Activated naive CD4-positive, alpha-beta T cell treated with Interleukin-2 at 50 U/mL for 16 hours (primary cell): ENCODE measurements around the gene GPC3.

Experiments
- DNase-seq: peaks from one replicate; pipeline ENCODE4 v3.0.0-alpha.2; 2020

GPC3 gene

DNA sequence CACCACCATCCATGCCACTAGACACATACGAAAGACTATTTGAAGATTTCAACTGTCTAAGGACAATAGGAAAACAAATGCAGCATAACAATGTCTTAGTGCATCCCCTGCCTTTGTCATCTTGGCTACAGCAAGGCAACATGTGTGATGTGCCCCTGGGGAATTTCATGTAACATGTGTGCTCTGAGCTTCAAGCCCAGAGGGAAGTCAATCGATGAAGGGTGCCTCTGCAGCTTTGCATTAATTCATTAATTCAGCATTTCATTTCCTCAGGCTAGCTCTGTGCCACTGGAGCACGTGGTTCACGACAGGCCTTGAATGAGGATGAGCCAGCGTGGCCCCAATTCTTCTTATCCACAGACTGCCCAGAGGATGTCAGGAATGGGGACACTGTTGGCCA, 316.2 kb downstream of the GPC3 start:
- no peak for DNase-seq

GRCh38 chrX:133668225-133668931, 317.0 kb downstream of the GPC3 start:
- no peak for DNase-seq

- no peak for DNase-seq
Observed at GRCh38 chrX:133666256-133666655, 319.1 kb downstream of the GPC3 start.

GRCh38 chrX:133661962-133662839, 323.2 kb downstream of the GPC3 start:
- no peak for DNase-seq

DNA sequence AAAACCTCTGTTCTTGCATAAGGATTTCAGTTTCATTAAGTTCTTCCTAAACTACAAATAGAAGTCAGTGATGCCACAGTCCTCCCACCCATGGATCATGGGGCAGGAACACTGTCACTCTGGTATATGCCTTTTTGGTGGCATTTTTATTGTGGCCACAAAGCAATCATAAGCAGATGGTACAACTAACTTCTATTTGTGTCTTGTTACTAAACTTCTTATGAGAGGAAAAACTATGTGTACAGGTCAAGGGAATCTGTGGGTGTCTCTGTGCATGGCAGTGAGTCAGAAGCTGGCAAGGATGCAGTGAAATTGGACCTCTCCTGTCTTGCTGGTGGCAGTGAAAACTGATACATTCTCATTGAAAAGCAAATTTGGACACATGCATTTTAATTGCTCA, 325.1 kb downstream of the GPC3 start:
- DNase-seq = no peak

- DNase-seq = no peak
Observed at GRCh38 chrX:133658293-133658911, 327.0 kb downstream of the GPC3 start.

GRCh38 chrX:133655275-133656265, 329.8 kb downstream of the GPC3 start:
- no peak for DNase-seq

- no peak for DNase-seq
Observed at GRCh38 chrX:133654811-133655210, 330.6 kb downstream of the GPC3 start.

DNA sequence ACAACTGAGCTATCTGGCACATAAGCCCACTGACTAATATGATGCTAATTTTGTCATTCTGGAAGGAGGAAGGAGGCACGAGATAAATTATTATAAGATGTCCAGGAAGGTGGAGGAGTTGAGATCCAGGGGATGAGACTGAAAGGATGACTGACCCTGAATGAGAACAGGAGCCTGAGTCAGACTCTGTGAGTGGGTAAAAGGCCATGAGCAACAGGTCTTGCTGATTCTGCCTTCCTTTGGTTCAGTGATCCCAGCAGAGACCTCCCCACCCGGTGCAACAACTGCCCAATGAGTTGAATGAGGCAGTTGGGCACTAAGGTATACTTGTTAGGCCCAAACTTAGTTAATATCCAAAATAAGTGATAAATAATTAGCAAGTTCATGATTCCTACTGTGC, 332.0 kb downstream of the GPC3 start:
- DNase-seq = no peak

GRCh38 chrX:133652185-133652584, 333.2 kb downstream of the GPC3 start:
- no peak for DNase-seq

GRCh38 chrX:133650239-133650638, 335.2 kb downstream of the GPC3 start:
- DNase-seq = no peak

GRCh38 chrX:133649651-133650050, 335.7 kb downstream of the GPC3 start:
- DNase-seq = no peak

DNA sequence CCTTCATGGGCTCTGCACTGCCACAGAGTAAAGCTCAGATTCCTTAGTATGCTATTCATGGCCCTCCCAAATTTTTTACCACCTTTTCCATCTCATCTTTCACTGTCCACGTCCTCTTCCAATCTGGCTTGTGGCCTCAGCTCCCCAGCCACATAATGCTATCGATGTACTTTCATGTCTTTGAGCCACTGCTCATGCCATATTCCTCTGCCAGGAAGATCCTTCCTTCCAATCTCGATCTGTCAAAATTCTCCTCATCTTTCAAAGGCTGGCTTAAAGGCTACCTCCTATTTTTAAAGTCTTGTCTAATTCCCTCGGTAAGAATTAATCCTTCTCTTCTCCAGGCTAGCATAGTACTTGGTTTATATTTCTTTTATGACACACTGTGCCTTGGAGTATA, 336.8 kb downstream of the GPC3 start:
- DNase-seq = no peak

GRCh38 chrX:133646719-133647116, 338.7 kb downstream of the GPC3 start:
- no peak for DNase-seq

- no peak for DNase-seq
Observed at GRCh38 chrX:133645977-133646718, 339.2 kb downstream of the GPC3 start.

DNA sequence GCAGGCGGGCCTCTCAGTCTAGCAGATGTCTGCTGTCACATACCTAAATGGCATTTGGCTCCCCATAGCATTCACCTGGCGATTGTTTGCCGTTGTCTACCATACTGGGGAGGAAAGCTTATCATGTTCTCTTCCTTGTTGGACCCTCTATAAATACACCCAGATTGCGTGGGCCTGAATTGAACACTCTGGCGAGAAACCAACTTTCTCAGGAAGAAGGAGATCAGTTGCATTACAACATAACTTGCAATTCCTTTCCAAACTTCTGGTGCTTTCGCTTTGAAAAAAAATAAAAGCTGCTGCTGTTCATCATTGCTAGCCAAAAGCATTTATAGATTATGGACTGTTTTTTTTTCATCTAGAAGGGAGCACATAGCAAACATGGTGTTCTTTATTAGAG, 340.1 kb downstream of the GPC3 start:
- no peak for DNase-seq

DNA sequence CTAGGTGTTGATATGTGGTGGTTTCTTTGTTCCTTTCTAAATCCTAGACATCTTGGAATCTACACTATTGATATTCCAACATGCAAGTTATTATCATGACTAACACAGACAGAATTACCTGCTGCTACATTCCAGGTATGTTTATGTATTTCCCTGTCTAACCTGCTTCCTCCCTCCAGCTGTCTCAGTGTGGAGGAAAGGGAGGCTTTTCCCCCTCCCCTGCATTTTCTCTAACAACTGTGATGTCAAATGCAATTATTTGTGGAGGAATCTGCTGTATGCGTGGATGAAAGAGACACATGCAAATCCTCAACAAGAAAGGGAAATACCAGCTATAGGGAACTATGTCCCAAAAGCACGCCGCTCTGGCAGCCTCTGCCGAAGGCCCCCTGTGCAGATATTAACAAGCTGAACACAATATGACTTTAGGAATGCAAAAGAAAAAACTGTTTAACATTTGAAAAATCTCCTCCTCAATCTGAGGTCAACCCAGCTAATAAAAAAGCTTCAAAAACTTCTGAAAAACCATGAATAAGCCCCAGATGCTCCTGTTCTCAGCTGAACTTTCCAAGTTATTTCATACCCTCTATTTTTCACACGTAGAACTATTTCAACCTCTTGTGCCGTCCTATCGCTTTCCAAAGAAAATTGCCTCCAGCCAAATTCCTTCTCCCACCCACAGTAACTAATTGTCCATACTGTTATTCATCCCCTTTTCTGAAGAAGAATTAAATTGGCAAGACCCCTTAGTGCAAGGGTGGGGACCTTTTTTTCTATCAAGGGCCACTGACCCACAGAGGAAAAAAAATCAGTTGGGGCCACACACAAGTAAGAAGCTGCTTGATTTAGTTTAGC, 345.0 kb downstream of the GPC3 start:
- DNase-seq = no peak

DNA sequence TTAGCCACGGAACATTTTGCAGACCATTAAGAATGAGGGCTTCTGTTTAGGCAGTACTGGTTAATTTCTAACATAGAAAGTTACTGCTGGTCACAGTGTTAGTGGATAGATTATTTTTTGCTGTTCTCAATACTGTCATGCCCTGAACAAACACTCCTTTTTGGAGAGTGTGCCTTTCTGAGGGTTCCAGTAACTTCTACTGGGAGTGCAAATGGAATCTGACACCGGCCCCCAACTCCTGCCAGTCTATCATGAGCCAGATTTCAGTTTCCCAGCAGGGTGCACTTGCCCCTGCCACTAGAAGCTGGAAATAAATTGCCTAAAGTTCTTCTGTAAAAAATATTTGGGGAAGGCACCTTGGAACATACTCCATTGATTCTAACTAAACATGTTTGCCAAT, 345.7 kb downstream of the GPC3 start:
- DNase-seq = no peak

DNA sequence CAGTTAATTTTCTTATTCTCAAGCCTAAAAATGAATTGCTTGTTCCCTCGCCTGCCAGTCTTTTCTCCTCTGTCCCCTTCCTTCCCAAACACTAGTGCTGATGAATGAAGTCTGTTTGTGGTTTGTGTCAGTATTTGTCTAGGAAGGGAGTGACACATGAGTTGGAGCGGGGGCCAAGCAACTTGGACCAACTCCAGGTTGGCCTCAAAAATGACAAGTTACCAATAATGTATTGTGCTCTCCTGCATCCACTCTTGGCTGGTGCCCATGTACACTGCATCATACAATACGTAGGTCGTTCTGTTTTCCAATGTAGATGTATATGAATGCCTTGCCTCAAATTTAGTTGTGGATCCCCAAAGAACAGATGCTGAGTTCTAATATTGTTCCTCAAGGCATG, 347.1 kb downstream of the GPC3 start:
- DNase-seq = no peak

DNA sequence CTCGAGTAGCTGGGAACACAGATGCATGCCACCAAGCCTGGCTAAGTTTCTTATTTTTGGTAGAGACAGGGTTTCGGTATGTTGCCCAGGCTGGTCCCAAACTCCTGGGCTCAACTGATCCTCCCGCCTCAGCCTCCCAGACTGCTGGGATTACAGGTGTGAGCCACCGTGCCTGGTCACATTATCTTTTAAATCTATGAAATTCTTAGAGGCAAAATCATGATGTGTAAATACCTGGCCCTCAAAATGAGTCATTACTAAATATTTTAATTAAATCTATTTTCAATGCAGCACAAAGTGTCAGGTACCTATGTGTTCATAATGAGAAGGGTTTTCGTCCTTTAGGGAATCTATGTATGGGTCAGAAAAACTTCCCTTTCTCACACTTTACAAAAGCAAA, 347.6 kb downstream of the GPC3 start:
- DNase-seq = no peak

DNA sequence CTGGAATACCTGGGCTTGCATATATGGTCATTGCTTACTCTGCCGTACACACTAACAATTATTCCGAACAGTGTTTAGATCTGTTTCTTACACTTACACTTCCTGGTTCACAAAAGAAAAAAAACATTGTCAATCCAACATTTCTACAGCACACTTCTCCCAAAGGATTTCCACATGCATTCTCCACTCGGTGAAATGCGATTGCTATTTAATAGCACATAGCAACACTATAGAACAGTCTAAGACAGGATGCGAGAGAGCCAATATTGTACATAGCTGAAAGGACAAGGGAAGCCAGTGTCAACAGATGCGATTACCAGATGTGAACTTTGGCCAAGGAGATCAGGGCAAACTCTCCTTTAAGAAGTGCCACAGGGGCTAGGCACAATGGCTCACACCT, 349.4 kb downstream of the GPC3 start:
- DNase-seq = no peak
